ENCODE measurements around the gene BTBD9.

GRCh38 chr6:38476141-38476540, 163.6 kb downstream of the BTBD9 start:
- no peak for TF ChIP-seq CTCF (IDR thresholded peaks at IDR 0.05)
- no peak for TF ChIP-seq POLR2A (IDR thresholded peaks at IDR 0.05)

Measured in lower leg skin (tissue), 3 donors.